ENCODE measurements around the gene NUP93.

The NUP93 gene

DNA sequence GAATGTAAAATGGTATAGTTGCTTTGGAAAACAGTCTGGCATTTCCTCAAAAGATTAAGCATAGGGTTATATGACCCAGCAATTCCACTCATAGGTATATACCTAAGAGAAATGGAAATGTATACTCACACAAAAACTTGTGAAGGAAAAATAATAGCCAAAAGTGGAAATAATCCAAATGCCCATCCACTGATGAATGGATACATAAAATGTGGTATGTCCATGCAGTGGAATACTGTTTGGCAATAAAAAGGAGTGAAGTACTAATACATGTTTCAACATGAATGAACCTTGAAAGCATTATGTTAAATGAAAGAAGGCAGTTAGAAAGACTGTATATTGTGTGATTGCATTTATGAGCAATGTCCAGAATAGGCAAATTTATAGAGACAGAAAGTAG, 25.1 kb downstream of the NUP93 start:
- H3K79me2 ChIP-seq (ENCODE audit: insufficient read depth, low read length), result peaks cover 39% of the 10 kb centered on the region
- H3K4me3 ChIP-seq (ENCODE audit: insufficient read depth, low read length, poor library complexity, severe bottlenecking), result no peak overlapping the region
- H3K36me3 ChIP-seq (ENCODE audit: low read length), result peaks cover 13% of the 10 kb centered on the region

GRCh38 chr16:56758432-56758831, 28.5 kb downstream of the NUP93 start:
- TF ChIP-seq CTCF (IDR thresholded peaks at IDR 0.05; ENCODE audit: insufficient read depth, low read length, poor library complexity, severe bottlenecking) (no peak), EZH2phosphoT487 (conservative IDR thresholded peaks at IDR 0.05; ENCODE audit: low read length) (no peak)
- H3K79me2 ChIP-seq (ENCODE audit: insufficient read depth, low read length), result peaks cover 25% of the 10 kb centered on the region

More for the DNA sequence above, 25.1 kb downstream of the NUP93 start:
- Histone ChIP-seq H3K9me2 (replicated peaks; ENCODE audit: insufficient read depth, low read length) (no peaks in the 10 kb centered on the region), H3K27ac (ENCODE audit: low read depth, low read length) (no peak overlapping the region), H2AFZ (ENCODE audit: low read depth, low read length, severe bottlenecking) (no peak overlapping the region), H3K27me3 (ENCODE audit: low read length) (no peaks in the 10 kb centered on the region), H3K4me2 (ENCODE audit: low read depth, low read length, poor library complexity, severe bottlenecking) (no peak overlapping the region), H3K9me3 (ENCODE audit: insufficient read depth, low read length) (no peaks in the 10 kb centered on the region), H4K20me1 (ENCODE audit: low read depth, low read length) (no peaks in the 10 kb centered on the region), H3K9ac (ENCODE audit: low read length) (no peak overlapping the region), H3F3A (ENCODE audit: insufficient read depth) (no peaks in the 10 kb centered on the region)
- TF ChIP-seq EZH2phosphoT487 (conservative IDR thresholded peaks at IDR 0.05; ENCODE audit: low read length), result no peak
- TF ChIP-seq CTCF (IDR thresholded peaks at IDR 0.05; ENCODE audit: insufficient read depth, low read length, poor library complexity, severe bottlenecking), result no peak

GRCh38 chr16:56758930-56759329, 29.0 kb downstream of the NUP93 start:
- TF ChIP-seq EZH2phosphoT487 (conservative IDR thresholded peaks at IDR 0.05; ENCODE audit: low read length) (no peak), CTCF (IDR thresholded peaks at IDR 0.05; ENCODE audit: insufficient read depth, low read length, poor library complexity, severe bottlenecking) (no peak)
- Histone ChIP-seq H4K20me1 (ENCODE audit: low read depth, low read length) (no peaks in the 10 kb centered on the region), H3F3A (ENCODE audit: insufficient read depth) (no peaks in the 10 kb centered on the region), H2AFZ (ENCODE audit: low read depth, low read length, severe bottlenecking) (no peak overlapping the region), H3K27me3 (ENCODE audit: low read length) (no peaks in the 10 kb centered on the region), H3K27ac (ENCODE audit: low read depth, low read length) (no peak overlapping the region), H3K9me3 (ENCODE audit: insufficient read depth, low read length) (no peaks in the 10 kb centered on the region), H3K79me2 (ENCODE audit: insufficient read depth, low read length) (peaks cover 25% of the 10 kb centered on the region), H3K9ac (ENCODE audit: low read length) (no peak overlapping the region), H3K4me2 (ENCODE audit: low read depth, low read length, poor library complexity, severe bottlenecking) (no peak overlapping the region), H3K36me3 (ENCODE audit: low read length) (no peaks in the 10 kb centered on the region; the same call in none of the 2 replicates), H3K4me3 (ENCODE audit: insufficient read depth, low read length, poor library complexity, severe bottlenecking) (no peak overlapping the region), H3K9me2 (replicated peaks; ENCODE audit: insufficient read depth, low read length) (no peaks in the 10 kb centered on the region)

More at GRCh38 chr16:56758432-56758831, 28.5 kb downstream of the NUP93 start:
- no peak overlapping the region for H3K4me3 ChIP-seq (ENCODE audit: insufficient read depth, low read length, poor library complexity, severe bottlenecking)
- H2AFZ ChIP-seq (ENCODE audit: low read depth, low read length, severe bottlenecking), result no peak overlapping the region
- no peak overlapping the region for H3K27ac ChIP-seq (ENCODE audit: low read depth, low read length)
- no peaks in the 10 kb centered on the region for H4K20me1 ChIP-seq (ENCODE audit: low read depth, low read length)
- no peak overlapping the region for H3K4me2 ChIP-seq (ENCODE audit: low read depth, low read length, poor library complexity, severe bottlenecking)
- H3F3A ChIP-seq (ENCODE audit: insufficient read depth), result no peaks in the 10 kb centered on the region
- H3K9me2 ChIP-seq (replicated peaks; ENCODE audit: insufficient read depth, low read length), result no peaks in the 10 kb centered on the region
- H3K27me3 ChIP-seq (ENCODE audit: low read length), result no peaks in the 10 kb centered on the region
- H3K9ac ChIP-seq (ENCODE audit: low read length), result no peak overlapping the region
- H3K36me3 ChIP-seq (ENCODE audit: low read length), result peaks cover 3% of the 10 kb centered on the region
- H3K9me3 ChIP-seq (ENCODE audit: insufficient read depth, low read length), result no peaks in the 10 kb centered on the region

All from SU-DHL-6 (cell line).